MM.1S (cell line): ENCODE results near the gene GSDMA.

ENCODE experiments used
- EZH2 ChIP-seq: fragments of 300-600 bp; sonication (generic); optimal IDR thresholded peaks from 2 replicates; pipeline ENCODE3; 2017; ENCODE audit warnings: low read depth, mild to moderate bottlenecking, antibody characterized with exemption, low read length, mixed read lengths
- EZH2phosphoT487 ChIP-seq: fragments of 300-600 bp; sonication (generic); IDR thresholded peaks from 2 replicates; pipeline ENCODE4 v1.6.1; 2018; ENCODE audit warnings: antibody characterized with exemption, low read length
- TF ChIP-seq, protein P1 (sequence below): fragments of 300-600 bp; sonication (generic); IDR thresholded peaks from 2 replicates; pipeline ENCODE4 v1.5.1; 2016; ENCODE audit warnings: antibody characterized with exemption, low read length, mixed read lengths

- TF ChIP-seq, protein P1, sequence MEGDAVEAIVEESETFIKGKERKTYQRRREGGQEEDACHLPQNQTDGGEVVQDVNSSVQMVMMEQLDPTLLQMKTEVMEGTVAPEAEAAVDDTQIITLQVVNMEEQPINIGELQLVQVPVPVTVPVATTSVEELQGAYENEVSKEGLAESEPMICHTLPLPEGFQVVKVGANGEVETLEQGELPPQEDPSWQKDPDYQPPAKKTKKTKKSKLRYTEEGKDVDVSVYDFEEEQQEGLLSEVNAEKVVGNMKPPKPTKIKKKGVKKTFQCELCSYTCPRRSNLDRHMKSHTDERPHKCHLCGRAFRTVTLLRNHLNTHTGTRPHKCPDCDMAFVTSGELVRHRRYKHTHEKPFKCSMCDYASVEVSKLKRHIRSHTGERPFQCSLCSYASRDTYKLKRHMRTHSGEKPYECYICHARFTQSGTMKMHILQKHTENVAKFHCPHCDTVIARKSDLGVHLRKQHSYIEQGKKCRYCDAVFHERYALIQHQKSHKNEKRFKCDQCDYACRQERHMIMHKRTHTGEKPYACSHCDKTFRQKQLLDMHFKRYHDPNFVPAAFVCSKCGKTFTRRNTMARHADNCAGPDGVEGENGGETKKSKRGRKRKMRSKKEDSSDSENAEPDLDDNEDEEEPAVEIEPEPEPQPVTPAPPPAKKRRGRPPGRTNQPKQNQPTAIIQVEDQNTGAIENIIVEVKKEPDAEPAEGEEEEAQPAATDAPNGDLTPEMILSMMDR, result no peak
- TF ChIP-seq EZH2 (no peak), EZH2phosphoT487 (no peak)
Measured at GRCh38 chr17:39979016-39979670, 16.3 kb downstream of the GSDMA start.
